ENCODE measurements around the gene TP53TG5. TPM values are rescaled to one million over a fixed set of nuclear protein-coding genes. Genes with fewer than 3 reads are reported as not detected.

TP53TG5 gene
- polyA plus RNA-seq, 1 donor (not counting 4 experiments of a cell fraction or from before 2014, with no cell fraction given) = not detected

GRCh38 chr20:45426320-45427016 is 48.3 kb upstream of the TP53TG5 start:
- DNase-seq (ENCODE audit: low read depth, low spot score) (no peak), FAIRE-seq (no peak)
- Histone ChIP-seq H3K9me3 (ENCODE audit: control insufficient read depth, low read depth, low read length) (no peaks in the 10 kb centered on the region), H4K20me1 (ENCODE audit: control insufficient read depth, extremely low read depth, insufficient read depth, low read length) (no peaks in the 10 kb centered on the region), H3K9me1 (ENCODE audit: control insufficient read depth, extremely low read depth, insufficient read depth, low read length) (no peaks in the 10 kb centered on the region), H3K27ac (ENCODE audit: control insufficient read depth, insufficient read depth, low read length) (no peak overlapping the region), H3K9ac (ENCODE audit: control insufficient read depth, extremely low read depth, insufficient read depth, low read length) (no peak overlapping the region), H3K4me3 (ENCODE audit: control insufficient read depth in 2 of 3, extremely low read depth in 1 of 3, insufficient read depth in 2 of 3, low read depth in 1 of 3, low read length in 3 of 3) (no peak overlapping the region), H3K79me2 (ENCODE audit: control insufficient read depth, insufficient read depth, low read length) (no peaks in the 10 kb centered on the region), H3K4me1 (ENCODE audit: control insufficient read depth, extremely low read depth, insufficient read depth, low read length) (no peaks in the 10 kb centered on the region), H3K36me3 (ENCODE audit: control insufficient read depth in 2 of 2, extremely low read depth in 1 of 2, insufficient read depth in 2 of 2, low read length in 2 of 2) (peaks cover 6 to 16% of the 10 kb centered on the region in 2 experiments), H2AFZ (ENCODE audit: control insufficient read depth, low read length) (no peak overlapping the region), H3K4me2 (ENCODE audit: control insufficient read depth, extremely low read depth, insufficient read depth, low read depth, low read length) (no peak overlapping the region), H3K27me3 (ENCODE audit: control insufficient read depth, extremely low read depth, insufficient read depth, low read length) (no peaks in the 10 kb centered on the region)
- dilution Hi-C loops (cut with MboI; ENCODE audit: extremely low pct_ligation_motif_present, low sequenced_read_pairs) = no loop called here
- TF ChIP-seq CTCF (optimal IDR thresholded peaks at IDR 0.05 in 1 of 3, IDR thresholded peaks at IDR 0.05 in 1 of 3, conservative IDR thresholded peaks at IDR 0.05 in 1 of 3; ENCODE audit: extremely low read depth in 1 of 3, insufficient read depth in 2 of 3, low read length in 3 of 3) = no peak
- TF ChIP-seq EZH2 (IDR thresholded peaks at IDR 0.05; ENCODE audit: low read length) = no peak

GRCh38 chr20:45425561-45425960 is 47.4 kb upstream of the TP53TG5 start:
- dilution Hi-C loops (cut with MboI; ENCODE audit: extremely low pct_ligation_motif_present, low sequenced_read_pairs) = no loop called here
- Histone ChIP-seq H3K4me2 (ENCODE audit: control insufficient read depth, extremely low read depth, insufficient read depth, low read depth, low read length) (no peak overlapping the region), H3K9me3 (ENCODE audit: control insufficient read depth, low read depth, low read length) (no peaks in the 10 kb centered on the region), H3K79me2 (ENCODE audit: control insufficient read depth, insufficient read depth, low read length) (no peaks in the 10 kb centered on the region), H3K27ac (ENCODE audit: control insufficient read depth, insufficient read depth, low read length) (no peak overlapping the region), H3K4me3 (ENCODE audit: control insufficient read depth in 2 of 3, extremely low read depth in 1 of 3, insufficient read depth in 2 of 3, low read depth in 1 of 3, low read length in 3 of 3) (no peak overlapping the region), H3K36me3 (ENCODE audit: control insufficient read depth in 2 of 2, extremely low read depth in 1 of 2, insufficient read depth in 2 of 2, low read length in 2 of 2) (peaks cover 13 to 23% of the 10 kb centered on the region in 2 experiments), H3K4me1 (ENCODE audit: control insufficient read depth, extremely low read depth, insufficient read depth, low read length) (no peaks in the 10 kb centered on the region), H3K9me1 (ENCODE audit: control insufficient read depth, extremely low read depth, insufficient read depth, low read length) (no peaks in the 10 kb centered on the region), H2AFZ (ENCODE audit: control insufficient read depth, low read length) (no peak overlapping the region), H3K27me3 (ENCODE audit: control insufficient read depth, extremely low read depth, insufficient read depth, low read length) (no peaks in the 10 kb centered on the region), H3K9ac (ENCODE audit: control insufficient read depth, extremely low read depth, insufficient read depth, low read length) (no peak overlapping the region), H4K20me1 (ENCODE audit: control insufficient read depth, extremely low read depth, insufficient read depth, low read length) (no peaks in the 10 kb centered on the region)
- TF ChIP-seq CTCF (optimal IDR thresholded peaks at IDR 0.05 in 1 of 3, IDR thresholded peaks at IDR 0.05 in 1 of 3, conservative IDR thresholded peaks at IDR 0.05 in 1 of 3; ENCODE audit: extremely low read depth in 1 of 3, insufficient read depth in 2 of 3, low read length in 3 of 3) = no peak
- no peak for TF ChIP-seq EZH2 (IDR thresholded peaks at IDR 0.05; ENCODE audit: low read length)
- DNase-seq (ENCODE audit: low read depth, low spot score) (no peak), FAIRE-seq (no peak)

Data from keratinocyte (primary cell).